Keratinocyte (primary cell): ENCODE data around the gene CNPY2. TPM values are rescaled to one million over a fixed set of nuclear protein-coding genes. Genes with fewer than 3 reads are reported as not detected.
"Not testable (repeated sequence)": the region's sequence is repeated elsewhere in the genome, so short reads cannot be mapped to it uniquely, and the experiment has no call there.

Experiments used
- DNase-seq: peaks from one replicate; pipeline ENCODE4 v3.0.0-alpha.2; 2011; ENCODE audit warnings: low read depth, missing footprints, low spot score
- FAIRE-seq: peaks from 2 replicates; lab custom pipeline; 2011; peaks lifted over from hg19 to GRCh38; lab: Jason Lieb, UNC
- H2AFZ ChIP-seq: 2 replicates; pipeline ENCODE4 v1.6.0; 2012; ENCODE audit warnings: low read length, control low read depth, inconsistent platforms; ENCODE audit not compliant: control insufficient read depth
- H3K27ac ChIP-seq: 2 replicates; pipeline ENCODE4 v1.5.1; 2011; ENCODE audit warnings: low read length; ENCODE audit not compliant: control insufficient read depth, insufficient read depth
- H3K27me3 ChIP-seq: 3 replicates; pipeline ENCODE4 v1.6.0; 2011; ENCODE audit warnings: low read length; ENCODE audit not compliant: control insufficient read depth, insufficient read depth; ENCODE audit errors: extremely low read depth
- H3K36me3 ChIP-seq, 2 experiments: 2 replicates in 1 of 2; 3 replicates in 1 of 2; pipeline ENCODE4 v1.5.1; 2011; ENCODE audit warnings: low read length in 2 of 2, mild to moderate bottlenecking in 1 of 2; ENCODE audit not compliant: control insufficient read depth in 2 of 2, insufficient read depth in 2 of 2; ENCODE audit errors: extremely low read depth in 1 of 2
- H3K4me1 ChIP-seq: 3 replicates; pipeline ENCODE4 v1.5.1; 2011; ENCODE audit warnings: low read length; ENCODE audit not compliant: control insufficient read depth, insufficient read depth; ENCODE audit errors: extremely low read depth
- H3K4me2 ChIP-seq: 3 replicates; pipeline ENCODE4 v1.6.0; 2011; ENCODE audit warnings: low read depth, low read length; ENCODE audit not compliant: control insufficient read depth, insufficient read depth; ENCODE audit errors: extremely low read depth
- H3K4me3 ChIP-seq, 3 experiments: fragments of 200-600 bp in 1 of 3; sonication (generic) in 1 of 3; 2 replicates in 2 of 3; 3 replicates in 1 of 3; pipeline ENCODE4 v1.5.1; 2011 to 2016; ENCODE audit warnings: low read length in 3 of 3, mild to moderate bottlenecking in 3 of 3, control low read depth in 2 of 3, inconsistent platforms in 1 of 3, low read depth in 1 of 3, mixed read lengths in 1 of 3, mixed run types in 1 of 3, moderate library complexity in 1 of 3; ENCODE audit not compliant: control insufficient read depth in 2 of 3, insufficient read depth in 2 of 3; ENCODE audit errors: extremely low read depth in 1 of 3
- H3K79me2 ChIP-seq: 2 replicates; pipeline ENCODE4 v1.6.0; 2012; ENCODE audit warnings: low read length; ENCODE audit not compliant: control insufficient read depth, insufficient read depth
- H3K9ac ChIP-seq: 3 replicates; pipeline ENCODE4 v1.6.0; 2011; ENCODE audit warnings: low read length; ENCODE audit not compliant: control insufficient read depth, insufficient read depth; ENCODE audit errors: extremely low read depth
- H3K9me1 ChIP-seq: 3 replicates; pipeline ENCODE4 v1.6.0; 2011; ENCODE audit warnings: low read length; ENCODE audit not compliant: control insufficient read depth, insufficient read depth; ENCODE audit errors: extremely low read depth
- H3K9me3 ChIP-seq: 2 replicates; pipeline ENCODE4 v1.5.1; 2012; ENCODE audit warnings: low read depth, low read length; ENCODE audit not compliant: control insufficient read depth
- H4K20me1 ChIP-seq: 3 replicates; pipeline ENCODE4 v1.6.0; 2011; ENCODE audit warnings: low read length; ENCODE audit not compliant: control insufficient read depth, insufficient read depth; ENCODE audit errors: extremely low read depth
- EZH2 ChIP-seq: IDR thresholded peaks from one replicate; pipeline ENCODE4 v1.6.1; 2012; ENCODE audit warnings: inconsistent platforms, mild to moderate bottlenecking, low read length, moderate library complexity
- dilution Hi-C: fragments of 300-500 bp; cut with MboI; formaldehyde crosslinking; loops from one replicate; pipeline ENCODE4 v1.7.0; 2020; ENCODE audit warnings: low sequenced_read_pairs; ENCODE audit not compliant: extremely low pct_ligation_motif_present
- polyA plus RNA-seq, 5 experiments: library from polyadenylated mRNA; depleted of rRNA in 3 of 5; stranded (reverse) in 3 of 5; stranded (forward) in 1 of 5; unstranded in 1 of 5; fragments of >200 nt; gene quantifications; 1 replicate in 1 of 5; 2 replicates in 3 of 5; 3 replicates in 1 of 5; pipeline versions ENCODE4 v1.2.1 to v1.2.3, GENCODE V29; 2011 to 2012; ENCODE audit warnings: missing spikeins in 2 of 5, low read depth in 1 of 5, low replicate concordance in 1 of 5
- TF ChIP-seq, protein P1 (sequence below), 3 experiments: IDR thresholded peaks in 1 of 3; conservative IDR thresholded peaks in 1 of 3; optimal IDR thresholded peaks in 1 of 3; 2 replicates in 2 of 3; 3 replicates in 1 of 3; pipeline versions ENCODE3 to v1.5.1; 2011; ENCODE audit warnings: low read length in 3 of 3, mild to moderate bottlenecking in 3 of 3, moderate library complexity in 2 of 3, control low read depth in 1 of 3, inconsistent platforms in 1 of 3; ENCODE audit not compliant: insufficient read depth in 2 of 3; ENCODE audit errors: extremely low read depth in 1 of 3

The CNPY2 gene
- polyA plus RNA-seq, 1 donor (not counting 4 experiments of a cell fraction or from before 2014, with no cell fraction given): 162 TPM

DNA sequence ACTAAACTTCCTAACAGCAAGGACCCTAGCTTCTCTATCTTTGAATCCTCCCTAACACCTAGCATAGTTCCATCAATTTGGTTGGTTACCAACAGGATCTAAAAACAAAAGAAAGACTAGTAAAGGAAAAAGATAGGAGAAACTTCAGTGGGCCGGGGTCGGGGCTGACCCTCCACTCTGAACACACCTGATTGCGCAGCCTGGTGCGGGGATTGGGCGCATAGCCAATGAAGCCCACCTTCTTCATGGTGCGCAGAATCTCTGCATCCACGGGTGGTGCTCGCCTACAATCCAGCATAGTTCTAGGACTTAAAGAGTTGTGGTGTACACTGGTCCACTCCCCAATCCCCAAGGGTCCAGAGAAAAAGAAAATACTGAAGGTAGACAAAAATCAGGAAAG, 10.3 kb upstream of the CNPY2 start:
- no peaks in the 10 kb centered on the region for H3K9me3 ChIP-seq
- no peaks in the 10 kb centered on the region for H3K27me3 ChIP-seq
- no peak overlapping the region for H3K4me2 ChIP-seq
- H3K79me2 ChIP-seq: no peaks in the 10 kb centered on the region
- no peaks in the 10 kb centered on the region for H3K9me1 ChIP-seq
- FAIRE-seq (no peak), DNase-seq (no peak)
- no peak overlapping the region for H3K9ac ChIP-seq
- H2AFZ ChIP-seq: no peak overlapping the region
- peaks cover 13 to 26% of the 10 kb centered on the region in 2 experiments for H3K36me3 ChIP-seq
- no peak overlapping the region for H3K4me3 ChIP-seq
- dilution Hi-C loops: no loop called here
- no peak overlapping the region for H3K27ac ChIP-seq
- no peaks in the 10 kb centered on the region for H3K4me1 ChIP-seq
- TF ChIP-seq, protein P1, sequence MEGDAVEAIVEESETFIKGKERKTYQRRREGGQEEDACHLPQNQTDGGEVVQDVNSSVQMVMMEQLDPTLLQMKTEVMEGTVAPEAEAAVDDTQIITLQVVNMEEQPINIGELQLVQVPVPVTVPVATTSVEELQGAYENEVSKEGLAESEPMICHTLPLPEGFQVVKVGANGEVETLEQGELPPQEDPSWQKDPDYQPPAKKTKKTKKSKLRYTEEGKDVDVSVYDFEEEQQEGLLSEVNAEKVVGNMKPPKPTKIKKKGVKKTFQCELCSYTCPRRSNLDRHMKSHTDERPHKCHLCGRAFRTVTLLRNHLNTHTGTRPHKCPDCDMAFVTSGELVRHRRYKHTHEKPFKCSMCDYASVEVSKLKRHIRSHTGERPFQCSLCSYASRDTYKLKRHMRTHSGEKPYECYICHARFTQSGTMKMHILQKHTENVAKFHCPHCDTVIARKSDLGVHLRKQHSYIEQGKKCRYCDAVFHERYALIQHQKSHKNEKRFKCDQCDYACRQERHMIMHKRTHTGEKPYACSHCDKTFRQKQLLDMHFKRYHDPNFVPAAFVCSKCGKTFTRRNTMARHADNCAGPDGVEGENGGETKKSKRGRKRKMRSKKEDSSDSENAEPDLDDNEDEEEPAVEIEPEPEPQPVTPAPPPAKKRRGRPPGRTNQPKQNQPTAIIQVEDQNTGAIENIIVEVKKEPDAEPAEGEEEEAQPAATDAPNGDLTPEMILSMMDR (optimal IDR thresholded peaks at IDR 0.05 in 1 of 3, IDR thresholded peaks at IDR 0.05 in 1 of 3, conservative IDR thresholded peaks at IDR 0.05 in 1 of 3; ENCODE audit: extremely low read depth in 1 of 3, insufficient read depth in 2 of 3, low read length in 3 of 3): no peak
- no peak for TF ChIP-seq EZH2
- no peaks in the 10 kb centered on the region for H4K20me1 ChIP-seq

DNA sequence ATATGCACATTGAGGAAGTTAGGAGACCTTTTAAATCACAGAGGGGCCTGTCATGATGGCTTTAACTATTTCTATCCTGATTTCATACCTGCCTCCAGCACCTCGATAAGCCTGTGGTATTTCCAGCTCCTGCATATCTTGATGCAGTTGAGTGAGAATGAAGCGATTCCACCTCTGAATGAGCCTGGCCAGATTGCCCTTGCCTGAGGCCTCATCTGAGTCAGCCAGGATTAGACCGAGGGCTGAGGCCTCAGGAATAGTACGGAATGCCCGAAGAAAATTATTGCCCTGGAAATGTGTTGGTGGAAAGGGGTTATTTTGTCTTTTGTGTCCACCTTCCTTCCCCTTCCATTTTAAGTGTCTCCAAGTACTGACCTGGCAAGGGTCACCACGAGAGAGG, 8.4 kb upstream of the CNPY2 start:
- Histone ChIP-seq H3K4me2 (no peak overlapping the region), H3K27me3 (no peaks in the 10 kb centered on the region), H3K9ac (no peak overlapping the region), H3K4me1 (no peaks in the 10 kb centered on the region), H3K9me1 (no peaks in the 10 kb centered on the region), H3K27ac (no peak overlapping the region), H3K36me3 (peaks cover 18 to 32% of the 10 kb centered on the region in 2 experiments), H3K9me3 (no peaks in the 10 kb centered on the region), H2AFZ (no peak overlapping the region), H3K4me3 (no peak overlapping the region), H4K20me1 (no peaks in the 10 kb centered on the region), H3K79me2 (no peaks in the 10 kb centered on the region)
- dilution Hi-C loops: no loop called here
- DNase-seq (no peak), FAIRE-seq (no peak)
- no peak for TF ChIP-seq EZH2
- TF ChIP-seq, protein P1 (optimal IDR thresholded peaks at IDR 0.05 in 1 of 3, IDR thresholded peaks at IDR 0.05 in 1 of 3, conservative IDR thresholded peaks at IDR 0.05 in 1 of 3; ENCODE audit: extremely low read depth in 1 of 3, insufficient read depth in 2 of 3, low read length in 3 of 3): no peak

DNA sequence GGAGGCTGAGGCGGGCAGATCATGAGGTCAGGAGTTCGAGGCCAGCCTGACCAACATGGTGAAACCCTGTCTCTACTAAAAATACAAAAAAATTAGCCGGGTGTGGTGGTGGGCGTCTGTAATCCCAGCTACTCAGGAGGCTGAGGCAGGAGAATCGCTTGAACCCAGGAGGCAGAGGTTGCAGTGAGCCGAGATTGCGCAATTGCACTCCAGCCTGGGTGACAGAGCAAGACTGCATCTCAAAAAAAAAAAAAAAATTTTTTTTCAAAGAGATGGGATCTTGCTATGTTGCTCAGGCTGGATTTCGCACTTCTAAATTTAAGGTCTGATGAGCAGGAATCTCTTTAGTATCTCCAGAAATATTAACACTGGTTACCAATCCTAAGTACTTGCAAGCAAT, 5.8 kb upstream of the CNPY2 start:
- DNase-seq, H3K4me2 ChIP-seq, H3K9me1 ChIP-seq, H3K27me3 ChIP-seq, FAIRE-seq, H3K79me2 ChIP-seq, H3K4me1 ChIP-seq, dilution Hi-C loops, H2AFZ ChIP-seq, H4K20me1 ChIP-seq, H3K4me3 ChIP-seq, H3K9me3 ChIP-seq, H3K9ac ChIP-seq, H3K27ac ChIP-seq: not testable (repeated sequence)
- peaks cover 18 to 29% of the 10 kb centered on the region in 2 experiments for H3K36me3 ChIP-seq
